HepG2 (cell line): ENCODE measurements around the gene DNM3. TPM values are rescaled to one million over a fixed set of nuclear protein-coding genes. Genes with fewer than 3 reads are reported as not detected.

ENCODE experiments used
- ATAC-seq: fragments of 200-7000 bp; cut with Tn5 transposase; 3 replicates; pipeline ENCODE4 v1.9.1; 2020; ENCODE audit warnings: mild to moderate bottlenecking, moderate library complexity
- Bru-seq: library from RNA; stranded (reverse); fragments of 400-500 nt; gene quantifications from one replicate; lab custom pipeline; 2021; lab: Mats Ljungman, UMichigan
- BruChase-seq, 2 experiments: library from RNA; stranded (reverse); fragments of 400-500 nt; gene quantifications; one replicate each; lab custom pipeline; 2021; lab: Mats Ljungman, UMichigan
- BruUV-seq: library from RNA; stranded (reverse); fragments of 400-500 nt; replicated peaks from 2 replicates; lab custom pipeline; 2021; lab: Mats Ljungman, UMichigan
- CTCF ChIA-PET: fragments of 300-600 bp; formaldehyde crosslinking; extraction: SDS; loops from one replicate; lab custom pipeline; 2021; ENCODE audit warnings: low total read pairs, inconsistent platforms, low intra/inter-chr PET ratio; lab: Yijun Ruan, JAX
- POLR2A ChIA-PET: fragments of 350-600 bp; sonication (Branson Sonifier 250); formaldehyde crosslinking; loops from one replicate; lab custom pipeline; 2020; ENCODE audit warnings: antibody characterized with exemption, inconsistent platforms; lab: Yijun Ruan, JAX
- DNase-seq: peaks from one replicate; pipeline ENCODE4 v3.0.0-alpha.2; 2015; ENCODE audit warnings: low spot score
- FAIRE-seq: peaks from 3 replicates; lab custom pipeline; 2011; peaks lifted over from hg19 to GRCh38; lab: Jason Lieb, UNC
- H2AFZ ChIP-seq: one replicate; pipeline ENCODE4 v1.6.1; 2011; ENCODE audit warnings: low read length, inconsistent platforms
- H3K27ac ChIP-seq: fragments of 300-600 bp; 3 replicates; pipeline ENCODE4 v1.8.0; 2011; ENCODE audit warnings: mixed run types, mild to moderate bottlenecking, mixed read lengths, low read length, inconsistent platforms; ENCODE audit not compliant: insufficient read depth; ENCODE audit errors: extremely low read length
- H3K27me3 ChIP-seq, 2 experiments: fragments of 200-600 bp in 1 of 2; 2 replicates in 1 of 2; 3 replicates in 1 of 2; pipeline versions ENCODE4 v1.6.0 to v1.8.0; 2011; ENCODE audit warnings: low read length in 2 of 2, mild to moderate bottlenecking in 2 of 2, moderate library complexity in 2 of 2, inconsistent platforms in 1 of 2; ENCODE audit not compliant: insufficient read depth in 2 of 2, control insufficient read depth in 1 of 2
- H3K36me3 ChIP-seq, 2 experiments: fragments of 200-600 bp in 1 of 2; replicated peaks in 1 of 2; 2 replicates in 1 of 2; 3 replicates in 1 of 2; pipeline versions ENCODE4 v1.5.1 to v1.8.0; 2011; ENCODE audit warnings: low read length in 2 of 2, inconsistent platforms in 1 of 2; ENCODE audit not compliant: insufficient read depth in 2 of 2, control insufficient read depth in 1 of 2
- H3K4me1 ChIP-seq: 2 replicates; pipeline ENCODE4 v1.5.1; 2012; ENCODE audit warnings: low read length, inconsistent platforms; ENCODE audit not compliant: insufficient read depth
- H3K4me2 ChIP-seq: 2 replicates; pipeline ENCODE4 v1.6.0; 2011; ENCODE audit warnings: low read depth, low read length, inconsistent platforms
- H3K4me3 ChIP-seq, 3 experiments: fragments of 200-600 bp in 1 of 3; sonication (generic), shearing (Covaris generic) in 1 of 3; replicated peaks in 1 of 3; 2 replicates each; pipeline ENCODE4 v1.5.1; 2011 to 2016; ENCODE audit warnings: low read length in 3 of 3, inconsistent platforms in 2 of 3, low read depth in 2 of 3, mild to moderate bottlenecking in 2 of 3, control low read depth in 1 of 3, mixed read lengths in 1 of 3; ENCODE audit not compliant: insufficient read depth in 1 of 3
- H3K79me2 ChIP-seq: one replicate; pipeline ENCODE4 v1.6.1; 2011; ENCODE audit warnings: low read length, inconsistent platforms; ENCODE audit not compliant: insufficient read depth
- H3K9ac ChIP-seq: 2 replicates; pipeline ENCODE4 v1.6.0; 2011; ENCODE audit warnings: mild to moderate bottlenecking, low read depth, low read length, inconsistent platforms; ENCODE audit not compliant: insufficient read depth
- H3K9me3 ChIP-seq: 2 replicates; pipeline ENCODE4 v1.5.1; 2012; ENCODE audit warnings: mild to moderate bottlenecking, low read length
- H4K20me1 ChIP-seq: 2 replicates; pipeline ENCODE4 v1.6.0; 2011; ENCODE audit warnings: inconsistent platforms, mild to moderate bottlenecking, low read length, moderate library complexity; ENCODE audit not compliant: insufficient read depth
- DR1 ChIP-seq: sonication (generic); formaldehyde crosslinking; IDR thresholded peaks from 2 replicates; pipeline ENCODE4 v1.8.0; 2021; ENCODE audit warnings: mild to moderate bottlenecking, missing genetic modification reagents, inconsistent platforms
- JDP2 ChIP-seq: sonication (generic); formaldehyde crosslinking; IDR thresholded peaks from 2 replicates; pipeline ENCODE4 v1.8.1; 2022; ENCODE audit warnings: missing genetic modification reagents, borderline replicate concordance
- ZFP36 ChIP-seq: fragments of 150-350 bp; IDR thresholded peaks from 2 replicates; pipeline ENCODE4 v1.6.1; 2018; ENCODE audit warnings: borderline replicate concordance, low read length, low read depth; ENCODE audit not compliant: partially characterized antibody
- ZNF292 ChIP-seq: sonication (generic); formaldehyde crosslinking; IDR thresholded peaks from 2 replicates; pipeline ENCODE4 v1.8.1; 2022; ENCODE audit warnings: mild to moderate bottlenecking, low read depth, missing genetic modification reagents, borderline replicate concordance
- ZNF777 ChIP-seq: sonication (generic); formaldehyde crosslinking; IDR thresholded peaks from 2 replicates; pipeline ENCODE4 v1.4.0; 2020; ENCODE audit warnings: missing genetic modification reagents
- WGBS: methylation state at CpG from one replicate; pipeline ENCODE4 v1.1.6; 2017; ENCODE audit warnings: low lambda C conversion rate; 5-methylcytosine and 5-hydroxymethylcytosine counted together
- in situ Hi-C: cut with HindIII; loops from 2 replicates; pipeline ENCODE4 v1.10.0; 2017; ENCODE audit warnings: low pct_unique_long_range_greater_than_20kb; ENCODE audit not compliant: extremely low pct_ligation_motif_present
- intact Hi-C: fragments of 100-400 bp; cut with micrococcal nuclease; formaldehyde crosslinking; loops from one replicate; pipeline ENCODE4 v1.10.0; 2022; ENCODE audit not compliant: unreplicated experiment
- long read RNA-seq, 2 experiments: library from RNA in 1 of 2; library from polyadenylated mRNA in 1 of 2; stranded (forward) in 1 of 2; unstranded in 1 of 2; transcript quantifications; one replicate each; pipeline ENCODE4 v2.0.0, GENCODE V29; 2019 to 2022
- polyA minus RNA-seq, 3 experiments: library from RNA; depleted of rRNA, polyadenylated mRNA; stranded (reverse); fragments of >200 nt; gene quantifications; 2 replicates each; pipeline ENCODE4 v1.2.3, GENCODE V29; 2011; ENCODE audit warnings: low replicate concordance in 1 of 3
- polyA plus RNA-seq, 8 experiments: library from polyadenylated mRNA; depleted of rRNA in 3 of 8; stranded (reverse) in 7 of 8; unstranded in 1 of 8; fragments of >200 nt; fragmentation: Illumina TruSeq in 4 of 8; extraction: Trizol in 4 of 8; gene quantifications; 2 replicates each; pipeline versions ENCODE4 v1.2.1 to v1.2.3, GENCODE V29; 2011 to 2016; ENCODE audit warnings: low read depth in 4 of 8, missing spikeins in 1 of 8, mixed read lengths in 1 of 8; ENCODE audit not compliant: insufficient read depth in 1 of 8
- total RNA-seq, 5 experiments: library from RNA; depleted of rRNA; stranded (reverse); fragments of >200 nt; fragmentation: Illumina TruSeq; extraction: Trizol; gene quantifications; 2 replicates each; pipeline ENCODE4 v1.2.3, GENCODE V29; 2016; ENCODE audit warnings: low read depth in 1 of 5
- TF ChIP-seq, protein P1 (sequence below): sonication (generic); formaldehyde crosslinking; IDR thresholded peaks from 2 replicates; pipeline ENCODE4 v1.5.0; 2020; ENCODE audit warnings: missing genetic modification reagents

DNM3 gene
- not detected in 2 replicates for total RNA-seq (2016; rRNA removed; fragmentation: Illumina TruSeq; extraction: Trizol)
- not detected in 2 replicates for total RNA-seq (2016; cell fraction: cytosol; rRNA removed; fragmentation: Illumina TruSeq; extraction: Trizol; ENCODE audit: low read depth)
- total RNA-seq (2016; cell fraction: insoluble cytoplasmic fraction; rRNA removed; fragmentation: Illumina TruSeq; extraction: Trizol): not detected in 2 replicates
- not detected in 2 replicates for total RNA-seq (2016; cell fraction: membrane; rRNA removed; fragmentation: Illumina TruSeq; extraction: Trizol)
- 0.34 and 0.38 TPM in 2 replicates for total RNA-seq (2016; cell fraction: nucleus; rRNA removed; fragmentation: Illumina TruSeq; extraction: Trizol)
- polyA plus RNA-seq (2011; rRNA removed): 0.05 and 0.14 TPM in 2 replicates
- polyA plus RNA-seq (2011; cell fraction: cytosol; rRNA removed): 0.01 TPM in 1 of 2 replicates, not detected in the other
- 0.10 and 0.16 TPM in 2 replicates for polyA plus RNA-seq (2011; cell fraction: nucleus; rRNA removed)
- polyA plus RNA-seq (2012): 0.03 and 0.16 TPM in 2 replicates
- not detected in 2 replicates for polyA plus RNA-seq (2016; cell fraction: cytosol; fragmentation: Illumina TruSeq; extraction: Trizol; ENCODE audit: low read depth)
- polyA plus RNA-seq (2016; cell fraction: insoluble cytoplasmic fraction; fragmentation: Illumina TruSeq; extraction: Trizol; ENCODE audit: low read depth): not detected in 2 replicates
- not detected in 2 replicates for polyA plus RNA-seq (2016; cell fraction: membrane; fragmentation: Illumina TruSeq; extraction: Trizol; ENCODE audit: low read depth)
- 0.05 TPM in 1 of 2 replicates, not detected in the other for polyA plus RNA-seq (2016; cell fraction: nucleus; fragmentation: Illumina TruSeq; extraction: Trizol; ENCODE audit: insufficient read depth, low read depth)
- polyA minus RNA-seq (2011; rRNA and poly(A)+ RNA removed; ENCODE audit: low replicate concordance): 1.1 TPM in 1 of 2 replicates, not detected in the other
- polyA minus RNA-seq (2011; cell fraction: cytosol; rRNA and poly(A)+ RNA removed): not detected in 2 replicates
- 0.26 and 0.75 TPM in 2 replicates for polyA minus RNA-seq (2011; cell fraction: nucleus; rRNA and poly(A)+ RNA removed)
- percentile 18 among the genes with signal in this experiment for Bru-seq, nascent RNA
- percentile 15 among the genes with signal in this experiment for BruChase-seq, experiment 1, labeled RNA remaining after a 6-hour chase
- BruChase-seq, experiment 2, labeled RNA remaining after a 2-hour chase: percentile 18 among the genes with signal in this experiment
- long read RNA-seq, experiment 1: 0 reads
- long read RNA-seq, experiment 2: 0 reads

DNA sequence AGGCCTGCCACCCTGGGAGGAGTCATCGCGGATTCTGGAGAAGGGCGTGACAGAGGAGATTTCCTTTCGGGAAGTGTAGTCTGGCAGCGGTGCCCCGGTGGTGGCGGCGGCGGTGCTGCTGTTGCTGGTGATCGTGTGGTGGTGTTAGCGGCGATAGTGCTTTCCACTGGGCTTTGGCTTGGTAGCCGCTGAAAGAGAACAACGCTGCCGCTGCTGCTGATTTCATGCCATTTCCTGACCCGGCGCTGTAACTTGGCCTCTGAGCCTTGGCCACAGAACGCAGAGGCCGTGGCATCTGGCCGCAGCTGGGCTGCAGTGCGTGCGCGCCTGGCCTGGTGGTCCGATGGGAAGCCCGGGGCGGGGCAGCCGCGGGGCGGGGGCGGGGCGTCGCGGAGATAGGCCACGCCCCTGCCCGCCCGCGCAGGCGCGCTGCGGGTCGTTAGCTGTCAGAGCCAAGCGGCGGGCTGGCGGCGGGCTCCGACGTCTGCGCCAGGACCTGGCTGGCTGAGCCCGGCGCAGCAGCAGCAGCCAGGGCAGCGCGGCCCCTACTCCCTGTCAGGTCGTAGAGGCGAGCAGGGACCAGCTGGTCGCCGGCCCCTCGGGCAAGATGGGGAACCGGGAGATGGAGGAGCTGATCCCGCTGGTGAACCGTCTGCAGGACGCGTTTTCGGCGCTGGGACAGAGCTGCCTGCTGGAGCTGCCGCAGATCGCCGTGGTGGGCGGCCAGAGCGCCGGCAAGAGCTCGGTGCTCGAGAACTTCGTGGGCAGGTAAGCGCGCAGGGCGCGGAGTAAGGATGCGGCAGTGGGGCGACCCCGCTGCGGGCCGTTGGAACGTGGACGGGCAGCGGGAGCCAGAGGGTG, at the start of gene DNM3:
Gene DNM3 (plus strand): TSS at position 449 of the 861 bp plus-strand sequence. CDS start 159 bp downstream, at position 608.
- CTCF ChIA-PET: no interaction called here
- H4K20me1 ChIP-seq: no peaks in the 10 kb centered on the region
- H3K27me3 ChIP-seq: 0 out of 5 replicates have a peak, but pooled peaks cover 0 to 7% of the 10 kb centered on the region in 2 experiments
- intact Hi-C loops (no loop called here), in situ Hi-C loops (no loop called here)
- WGBS: 67% methylated on average over 41 of the region's 85 CpGs
- BruUV-seq: no TSS peak
- FAIRE-seq: no peak
- DNase-seq: no peak
- no peaks in the 10 kb centered on the region for H3K79me2 ChIP-seq
- no peaks in the 10 kb centered on the region for H3K4me1 ChIP-seq
- POLR2A ChIA-PET: no interaction called here
- TF ChIP-seq DR1 (CRISPR knock-in tag) (no peak), ZFP36 (no peak), ZNF292 (CRISPR knock-in tag) (no peak), JDP2 (CRISPR knock-in tag) (no peak), ZNF777 (CRISPR knock-in tag) (peak; percentile 29; the same call in 1 of the 2 replicates)
- TF ChIP-seq, protein P1, sequence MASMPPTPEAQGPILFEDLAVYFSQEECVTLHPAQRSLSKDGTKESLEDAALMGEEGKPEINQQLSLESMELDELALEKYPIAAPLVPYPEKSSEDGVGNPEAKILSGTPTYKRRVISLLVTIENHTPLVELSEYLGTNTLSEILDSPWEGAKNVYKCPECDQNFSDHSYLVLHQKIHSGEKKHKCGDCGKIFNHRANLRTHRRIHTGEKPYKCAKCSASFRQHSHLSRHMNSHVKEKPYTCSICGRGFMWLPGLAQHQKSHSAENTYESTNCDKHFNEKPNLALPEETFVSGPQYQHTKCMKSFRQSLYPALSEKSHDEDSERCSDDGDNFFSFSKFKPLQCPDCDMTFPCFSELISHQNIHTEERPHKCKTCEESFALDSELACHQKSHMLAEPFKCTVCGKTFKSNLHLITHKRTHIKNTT (CRISPR knock-in tag): no peak
- no peaks in the 10 kb centered on the region for H3K36me3 ChIP-seq
- no peaks in the 10 kb centered on the region for H3K9me3 ChIP-seq
- no peak within 1 kb of the TSS for H3K27ac ChIP-seq
- no peak within 1 kb of the TSS for H3K4me3 ChIP-seq
- no peak; the same call in 2 of the 3 replicates for ATAC-seq
- H2AFZ ChIP-seq: no peak within 1 kb of the TSS
- H3K4me2 ChIP-seq: no peak within 1 kb of the TSS
- no peak within 1 kb of the TSS for H3K9ac ChIP-seq
